ENCODE data around the gene CPTP. TPM values are rescaled to one million over a fixed set of nuclear protein-coding genes. Genes with fewer than 3 reads are reported as not detected.
"Not testable (repeated sequence)": the region's sequence is repeated elsewhere in the genome, so short reads cannot be mapped to it uniquely, and the experiment has no call there.

CPTP gene
- total and polyA plus RNA-seq, 8 donors: 10.6 to 25.2 (median 15.0) TPM

- peaks cover 3 to 27% of the 10 kb centered on the region in 2 donors for H3K4me1 ChIP-seq
- no peaks in the 10 kb centered on the region for H3K9me3 ChIP-seq
- H3K4me3 ChIP-seq: no peak overlapping the region
- DNase-seq (no peak), ATAC-seq (no peak)
- no peak overlapping the region for H3K27ac ChIP-seq
- no peak for TF ChIP-seq CTCF (IDR thresholded peaks at IDR 0.05)
- no peaks in the 10 kb centered on the region for H3K27me3 ChIP-seq
- intact Hi-C loops (cut with DNase I): no loop called here
- H3K36me3 ChIP-seq: peaks cover 0 to 85% of the 10 kb centered on the region in 2 donors
Measured at GRCh38 chr1:1313500-1314236, 10.9 kb upstream of the CPTP start.

- H3K36me3 ChIP-seq: peaks cover 0 to 90% of the 10 kb centered on the region in 2 donors
- DNase-seq (no peak), ATAC-seq (no peak)
- no peak overlapping the region for H3K27ac ChIP-seq
- intact Hi-C loops (cut with DNase I): no loop called here
- H3K4me3 ChIP-seq: no peak overlapping the region
- peaks cover 7 to 27% of the 10 kb centered on the region in 2 donors for H3K4me1 ChIP-seq
- H3K27me3 ChIP-seq: no peaks in the 10 kb centered on the region
- no peak for TF ChIP-seq CTCF (IDR thresholded peaks at IDR 0.05)
- no peaks in the 10 kb centered on the region for H3K9me3 ChIP-seq
Measured at GRCh38 chr1:1314237-1314586, 10.4 kb upstream of the CPTP start.

GRCh38 chr1:1314678-1315335, 9.8 kb upstream of the CPTP start:
- Histone ChIP-seq H3K9me3 (no peaks in the 10 kb centered on the region), H3K36me3 (peaks cover 0 to 93% of the 10 kb centered on the region in 2 donors), H3K4me1 (peaks cover 7 to 22% of the 10 kb centered on the region in 2 donors), H3K4me3 (no peak overlapping the region), H3K27me3 (no peaks in the 10 kb centered on the region), H3K27ac (no peak overlapping the region)
- TF ChIP-seq CTCF (IDR thresholded peaks at IDR 0.05): no peak
- intact Hi-C loops (cut with DNase I): no loop called here
- ATAC-seq (no peak), DNase-seq (no peak)

GRCh38 chr1:1315435-1315954, 9.1 kb upstream of the CPTP start:
- DNase-seq (no peak), ATAC-seq (no peak)
- Histone ChIP-seq H3K9me3 (no peaks in the 10 kb centered on the region), H3K4me1 (peaks cover 7 to 22% of the 10 kb centered on the region in 2 donors), H3K27ac (no peak overlapping the region), H3K4me3 (no peak overlapping the region), H3K27me3 (no peaks in the 10 kb centered on the region), H3K36me3 (peaks cover 0 to 93% of the 10 kb centered on the region in 2 donors)
- intact Hi-C loops (cut with DNase I): no loop called here
- no peak for TF ChIP-seq CTCF (IDR thresholded peaks at IDR 0.05)

- H3K36me3 ChIP-seq: peaks cover 0 to 93% of the 10 kb centered on the region in 2 donors
- intact Hi-C loops (cut with DNase I); H3K27me3 ChIP-seq; ATAC-seq; DNase-seq; H3K9me3 ChIP-seq; H3K27ac ChIP-seq; H3K4me3 ChIP-seq: not testable (repeated sequence)
- H3K4me1 ChIP-seq: peaks cover 7 to 26% of the 10 kb centered on the region in 2 donors
Measured at GRCh38 chr1:1316199-1316598, 8.4 kb upstream of the CPTP start.

All from left lung (tissue), 10 donors.